ENCODE results near the gene IFNA5.

Gene IFNA5

GRCh38 chr9:21289848-21290247, 15.3 kb downstream of the IFNA5 start:
- no peak for DNase-seq

- no peak for DNase-seq
These were observed 17.8 kb downstream of the IFNA5 start for GRCh38 chr9:21287280-21287679.

- DNase-seq: no peak
These were observed 18.5 kb downstream of the IFNA5 start for GRCh38 chr9:21286659-21287058.

GRCh38 chr9:21286099-21286498, 19.0 kb downstream of the IFNA5 start:
- DNase-seq: no peak

GRCh38 chr9:21281275-21281674, 23.8 kb downstream of the IFNA5 start:
- DNase-seq: no peak

- DNase-seq: no peak
These were observed 36.8 kb downstream of the IFNA5 start for GRCh38 chr9:21268347-21268657.

- DNase-seq: no peak
These were observed 37.4 kb downstream of the IFNA5 start for GRCh38 chr9:21267485-21268346.

GRCh38 chr9:21266733-21267484, 38.2 kb downstream of the IFNA5 start:
- no peak for DNase-seq

GRCh38 chr9:21265421-21266189, 39.5 kb downstream of the IFNA5 start:
- no peak for DNase-seq

- no peak for DNase-seq
These were observed 49.4 kb downstream of the IFNA5 start for GRCh38 chr9:21255538-21256212.
